HEK293T (cell line): Measurements from ENCODE around the gene ANKDD1A.

Experiments used
- ARNT ChIP-seq: fragments of 450-650 bp; IDR thresholded peaks from 2 replicates; pipeline ENCODE4 v1.6.1; 2017; ENCODE audit warnings: mild to moderate bottlenecking
- BHLHE40 ChIP-seq: fragments of 450-650 bp; IDR thresholded peaks from 2 replicates; pipeline ENCODE4 v1.6.1; 2016; ENCODE audit warnings: mild to moderate bottlenecking, moderate library complexity, borderline replicate concordance
- FOXA1 ChIP-seq: fragments of 450-650 bp; IDR thresholded peaks from 2 replicates; pipeline ENCODE4 v1.6.1; 2016; ENCODE audit warnings: mild to moderate bottlenecking
- FOXM1 ChIP-seq: fragments of 450-650 bp; IDR thresholded peaks from 2 replicates; pipeline ENCODE4 v1.6.1; 2017; ENCODE audit warnings: mild to moderate bottlenecking, borderline replicate concordance
- SP1 ChIP-seq: fragments of 450-650 bp; IDR thresholded peaks from 2 replicates; pipeline ENCODE4 v1.6.1; 2017
- TF ChIP-seq, protein P1 (sequence below): fragments of 450-650 bp; IDR thresholded peaks from 2 replicates; pipeline ENCODE4 v1.6.1; 2016

DNA sequence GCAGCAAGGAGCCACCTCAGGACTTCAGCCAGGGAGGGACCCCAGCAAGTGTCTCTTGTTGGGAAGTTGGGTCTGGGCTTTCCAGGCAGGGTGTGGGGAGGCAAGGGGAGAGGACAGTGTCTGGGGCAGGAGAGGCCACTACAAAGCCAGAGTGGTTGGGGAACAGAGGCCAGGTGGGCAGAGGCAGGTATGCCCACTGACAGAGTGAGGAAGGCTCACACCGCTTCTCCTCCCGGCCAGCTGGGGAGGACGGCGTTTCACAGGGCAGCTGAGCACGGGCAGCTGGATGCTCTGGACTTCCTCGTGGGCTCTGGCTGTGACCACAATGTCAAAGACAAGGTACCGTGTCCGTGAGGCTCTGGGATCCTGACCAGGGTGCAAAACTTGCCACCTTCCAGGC, 15.0 kb downstream of the ANKDD1A start:
- TF ChIP-seq, protein P1, sequence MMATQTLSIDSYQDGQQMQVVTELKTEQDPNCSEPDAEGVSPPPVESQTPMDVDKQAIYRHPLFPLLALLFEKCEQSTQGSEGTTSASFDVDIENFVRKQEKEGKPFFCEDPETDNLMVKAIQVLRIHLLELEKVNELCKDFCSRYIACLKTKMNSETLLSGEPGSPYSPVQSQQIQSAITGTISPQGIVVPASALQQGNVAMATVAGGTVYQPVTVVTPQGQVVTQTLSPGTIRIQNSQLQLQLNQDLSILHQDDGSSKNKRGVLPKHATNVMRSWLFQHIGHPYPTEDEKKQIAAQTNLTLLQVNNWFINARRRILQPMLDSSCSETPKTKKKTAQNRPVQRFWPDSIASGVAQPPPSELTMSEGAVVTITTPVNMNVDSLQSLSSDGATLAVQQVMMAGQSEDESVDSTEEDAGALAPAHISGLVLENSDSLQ: no peak
- TF ChIP-seq FOXM1: no peak
- TF ChIP-seq FOXA1: no peak
- no peak for TF ChIP-seq ARNT
- no peak for TF ChIP-seq BHLHE40
- TF ChIP-seq SP1: no peak
